Tibial nerve (tissue), 4 donors: ENCODE results near the gene ENSA. TPM values are rescaled to one million over a fixed set of nuclear protein-coding genes. Genes with fewer than 3 reads are reported as not detected.
A peak's percentile ranks its signal among the peaks of the same experiment; 100 is the strongest.

Experiments
- DNase-seq, 2 donors: peaks; one replicate each; pipeline ENCODE4 v3.0.0-alpha.2; 2019; ENCODE audit warnings: low spot score in 2 of 2
- H3K27ac ChIP-seq, 4 donors: fragments of 200-600 bp; sonication (generic) in 3 of 4; one replicate each; pipeline ENCODE4 v1.5.1; 2017 to 2019; ENCODE audit warnings: mild to moderate bottlenecking in 1 of 4
- H3K27me3 ChIP-seq, 2 donors: fragments of 200-600 bp; sonication (generic) in 1 of 2; one replicate each; pipeline versions ENCODE4 v1.5.1 to v1.6.0; 2017 to 2019
- H3K36me3 ChIP-seq, 3 donors: fragments of 200-600 bp; sonication (generic); one replicate each; pipeline ENCODE4 v1.5.1; 2018 to 2019
- H3K4me1 ChIP-seq, 4 donors: fragments of 200-600 bp; sonication (generic) in 3 of 4; one replicate each; pipeline ENCODE4 v1.5.1; 2017 to 2019
- H3K4me3 ChIP-seq, 4 donors: fragments of 200-600 bp; sonication (generic) in 3 of 4; one replicate each; pipeline ENCODE4 v1.5.1; 2017 to 2019; ENCODE audit warnings: mild to moderate bottlenecking in 1 of 4, moderate library complexity in 1 of 4
- H3K9me3 ChIP-seq, 4 donors: fragments of 200-600 bp; sonication (generic) in 3 of 4; one replicate each; pipeline ENCODE4 v1.5.1; 2017 to 2019
- CTCF ChIP-seq, 5 experiments: fragments of 200-600 bp in 3 of 5; fragments of 450-650 bp in 2 of 5; sonication (generic) in 3 of 5; IDR thresholded peaks; one replicate each; pipeline ENCODE4 v1.5.1; 2016 to 2019; ENCODE audit warnings: antibody characterized with exemption in 5 of 5, mild to moderate bottlenecking in 3 of 5, moderate library complexity in 2 of 5
- EP300 ChIP-seq, 2 donors: sonication (generic); formaldehyde crosslinking; IDR thresholded peaks; one replicate each; pipeline ENCODE4 v1.6.1; 2017; ENCODE audit warnings: antibody characterized with exemption in 2 of 2, mild to moderate bottlenecking in 1 of 2
- POLR2A ChIP-seq, 2 donors: fragments of 450-650 bp; IDR thresholded peaks; one replicate each; pipeline ENCODE4 v1.6.1; 2017; ENCODE audit warnings: antibody characterized with exemption in 2 of 2, mild to moderate bottlenecking in 2 of 2, moderate library complexity in 2 of 2
- WGBS, 2 donors: methylation state at CpG; one replicate each; pipeline ENCODE4 v1.1.5; 2018; 5-methylcytosine and 5-hydroxymethylcytosine counted together
- total RNA-seq, 4 donors: library from RNA; depleted of rRNA; stranded (reverse); fragments of >200 nt; gene quantifications; one replicate each; pipeline ENCODE4 v1.1.0, GENCODE V29; 2016

Gene ENSA
- total RNA-seq, 4 donors from 2014 or later: 120 to 331 (median 231) TPM

- H3K36me3 ChIP-seq: peaks cover 0 to 51% (median 3%) of the 10 kb centered on the region in 3 donors
- WGBS, 2 donors: 15% methylated on average over 4 of the region's 4 CpGs
- no peaks in the 10 kb centered on the region for H3K27me3 ChIP-seq
- no peaks in the 10 kb centered on the region for H3K9me3 ChIP-seq
- H3K4me1 ChIP-seq: peaks cover 0 to 63% (median 35%) of the 10 kb centered on the region in 4 donors
- peak overlapping the region; percentile 6 to 83 (median 66) for H3K27ac ChIP-seq
- no peak for DNase-seq
- peak in 1 of 2 donors; percentile 48 for TF ChIP-seq EP300 (IDR thresholded peaks at IDR 0.05)
- peak in 4 of 5 experiments; percentile 14 to 38 (median 22) for TF ChIP-seq CTCF (IDR thresholded peaks at IDR 0.05)
- no peak for TF ChIP-seq POLR2A (IDR thresholded peaks at IDR 0.05)
- no peak overlapping the region for H3K4me3 ChIP-seq
Measured at GRCh38 chr1:150619576-150620509, 9.6 kb downstream of the ENSA start.

GRCh38 chr1:150615346-150616201, 13.8 kb downstream of the ENSA start:
- Histone ChIP-seq H3K27ac (peak overlapping the region in 2 of 4 donors; percentile 84 to 87), H3K27me3 (no peaks in the 10 kb centered on the region), H3K4me1 (peaks cover 2 to 67% (median 41%) of the 10 kb centered on the region in 4 donors), H3K36me3 (peaks cover 0 to 30% (median 0%) of the 10 kb centered on the region in 3 donors), H3K9me3 (no peaks in the 10 kb centered on the region), H3K4me3 (no peak overlapping the region)
- no peak for DNase-seq
- WGBS, 2 donors: 90 to 92% methylated on average over 12 of the region's 12 CpGs
- TF ChIP-seq CTCF (IDR thresholded peaks at IDR 0.05) (no peak), POLR2A (IDR thresholded peaks at IDR 0.05) (no peak)

GRCh38 chr1:150613061-150613920, 16.1 kb downstream of the ENSA start:
- no peaks in the 10 kb centered on the region for H3K9me3 ChIP-seq
- H3K4me3 ChIP-seq: no peak overlapping the region
- H3K27ac ChIP-seq: peak overlapping the region in 3 of 4 donors; percentile 66 to 87 (median 84)
- peak in 1 of 2 donors; percentile 43 for DNase-seq
- TF ChIP-seq CTCF (IDR thresholded peaks at IDR 0.05) (no peak), EP300 (IDR thresholded peaks at IDR 0.05) (peak; percentile 85 to 90)
- peaks cover 2 to 58% (median 39%) of the 10 kb centered on the region in 4 donors for H3K4me1 ChIP-seq
- H3K27me3 ChIP-seq: no peaks in the 10 kb centered on the region
- 53 to 58% methylated on average over 12 of the region's 12 CpGs for WGBS, 2 donors
- H3K36me3 ChIP-seq: peaks cover 0 to 24% (median 0%) of the 10 kb centered on the region in 3 donors

GRCh38 chr1:150612014-150612345, 17.4 kb downstream of the ENSA start:
- Histone ChIP-seq H3K9me3 (no peaks in the 10 kb centered on the region), H3K4me1 (peaks cover 2 to 58% (median 39%) of the 10 kb centered on the region in 4 donors), H3K27ac (peak overlapping the region; percentile 20 to 87 (median 75)), H3K27me3 (no peaks in the 10 kb centered on the region), H3K36me3 (peaks cover 0 to 21% (median 0%) of the 10 kb centered on the region in 3 donors), H3K4me3 (no peak overlapping the region)
- 95 to 100% methylated on average over 3 of the region's 3 CpGs for WGBS, 2 donors
- TF ChIP-seq CTCF (IDR thresholded peaks at IDR 0.05) (no peak), POLR2A (IDR thresholded peaks at IDR 0.05) (no peak), EP300 (IDR thresholded peaks at IDR 0.05) (no peak)
- no peak for DNase-seq
